Stimulated activated CD4-positive, alpha-beta T cell treated with anti-CD3 and anti-CD28 coated beads, Interleukin-1b, Interleukin-23, amount 100 ng/mL, for 1 hour (primary cell): Measurements from ENCODE around the gene RARS1.
A peak's percentile ranks its signal among the peaks of the same experiment; 100 is the strongest.

Experiments used
- DNase-seq, 2 donors: peaks; one replicate each; pipeline ENCODE4 v3.0.0-alpha.2; 2020; ENCODE audit warnings: low read depth in 2 of 2

RARS1 gene

GRCh38 chr5:168486136-168486879 lies at the start of gene RARS1:
Gene RARS1 (plus strand): TSS chr5:168486471. CDS start chr5:168486499, 28 bp downstream.
- DNase-seq = peak; percentile 61 to 81

- DNase-seq = no peak
Measured at GRCh38 chr5:168438349-168438748, 47.9 kb upstream of the RARS1 start.

- DNase-seq = no peak
Measured at GRCh38 chr5:168443533-168443932, 42.7 kb upstream of the RARS1 start.

- no peak for DNase-seq
Measured at GRCh38 chr5:168443950-168444700, 42.1 kb upstream of the RARS1 start.

GRCh38 chr5:168446983-168447619 lies 39.2 kb upstream of the RARS1 start:
- DNase-seq = no peak

- DNase-seq = no peak
Measured at GRCh38 chr5:168447808-168448207, 38.5 kb upstream of the RARS1 start.

- no peak for DNase-seq
Measured at GRCh38 chr5:168449166-168449565, 37.1 kb upstream of the RARS1 start.

- DNase-seq = no peak
Measured at GRCh38 chr5:168451565-168451964, 34.7 kb upstream of the RARS1 start.

GRCh38 chr5:168455201-168455600 lies 31.1 kb upstream of the RARS1 start:
- no peak for DNase-seq

GRCh38 chr5:168457542-168457941 lies 28.7 kb upstream of the RARS1 start:
- no peak for DNase-seq

GRCh38 chr5:168460606-168461005 lies 25.7 kb upstream of the RARS1 start:
- no peak for DNase-seq

- no peak for DNase-seq
Measured at GRCh38 chr5:168463081-168463480, 23.2 kb upstream of the RARS1 start.

- no peak for DNase-seq
Measured at GRCh38 chr5:168464214-168464613, 22.1 kb upstream of the RARS1 start.

- no peak for DNase-seq
Measured at GRCh38 chr5:168464641-168465040, 21.6 kb upstream of the RARS1 start.

- no peak for DNase-seq
Measured at GRCh38 chr5:168467755-168468330, 18.4 kb upstream of the RARS1 start.

GRCh38 chr5:168468836-168469235 lies 17.4 kb upstream of the RARS1 start:
- DNase-seq = no peak

- DNase-seq = no peak
Measured at GRCh38 chr5:168469816-168470215, 16.5 kb upstream of the RARS1 start.

- no peak for DNase-seq
Measured at GRCh38 chr5:168471785-168472184, 14.5 kb upstream of the RARS1 start.

- no peak for DNase-seq
Measured at GRCh38 chr5:168472329-168472728, 13.9 kb upstream of the RARS1 start.

- no peak for DNase-seq
Measured at GRCh38 chr5:168474319-168474718, 12.0 kb upstream of the RARS1 start.

- DNase-seq = no peak
Measured at GRCh38 chr5:168477060-168477459, 9.2 kb upstream of the RARS1 start.

GRCh38 chr5:168479166-168479565 lies 7.1 kb upstream of the RARS1 start:
- DNase-seq = no peak
